Inflammatory macrophage treated with lipopolysaccharide for 4 hours (primary cell): ENCODE results near the gene UBE2QL1.

Experiments
- DNase-seq: peaks from one replicate; pipeline ENCODE4 v3.0.0-alpha.2; 2020

UBE2QL1 gene

GRCh38 chr5:6455571-6456200 lies 7.0 kb downstream of the UBE2QL1 start:
- DNase-seq = no peak

- no peak for DNase-seq
Observed at GRCh38 chr5:6456766-6457370, 8.2 kb downstream of the UBE2QL1 start.

GRCh38 chr5:6457592-6457991 lies 8.9 kb downstream of the UBE2QL1 start:
- no peak for DNase-seq

GRCh38 chr5:6458833-6459232 lies 10.2 kb downstream of the UBE2QL1 start:
- DNase-seq = no peak

GRCh38 chr5:6459896-6460295 lies 11.2 kb downstream of the UBE2QL1 start:
- no peak for DNase-seq

GRCh38 chr5:6461006-6461405 lies 12.3 kb downstream of the UBE2QL1 start:
- DNase-seq = no peak

- no peak for DNase-seq
Observed at GRCh38 chr5:6461793-6462650, 13.4 kb downstream of the UBE2QL1 start.

- no peak for DNase-seq
Observed at GRCh38 chr5:6462671-6463070, 14.0 kb downstream of the UBE2QL1 start.

GRCh38 chr5:6464441-6464840 lies 15.8 kb downstream of the UBE2QL1 start:
- no peak for DNase-seq

GRCh38 chr5:6465831-6466790 lies 17.5 kb downstream of the UBE2QL1 start:
- no peak for DNase-seq

GRCh38 chr5:6466975-6467567 lies 18.4 kb downstream of the UBE2QL1 start:
- DNase-seq = no peak

GRCh38 chr5:6467591-6467990 lies 18.9 kb downstream of the UBE2QL1 start:
- DNase-seq = no peak

GRCh38 chr5:6468104-6468503 lies 19.4 kb downstream of the UBE2QL1 start:
- no peak for DNase-seq

- DNase-seq = no peak
Observed at GRCh38 chr5:6468870-6469269, 20.2 kb downstream of the UBE2QL1 start.

- DNase-seq = no peak
Observed at GRCh38 chr5:6469836-6470235, 21.2 kb downstream of the UBE2QL1 start.

GRCh38 chr5:6470672-6471071 lies 22.0 kb downstream of the UBE2QL1 start:
- DNase-seq = no peak

GRCh38 chr5:6471252-6471651 lies 22.6 kb downstream of the UBE2QL1 start:
- no peak for DNase-seq

GRCh38 chr5:6472792-6473191 lies 24.1 kb downstream of the UBE2QL1 start:
- no peak for DNase-seq

- DNase-seq = no peak
Observed at GRCh38 chr5:6473284-6473683, 24.6 kb downstream of the UBE2QL1 start.

- no peak for DNase-seq
Observed at GRCh38 chr5:6475626-6476312, 27.1 kb downstream of the UBE2QL1 start.

GRCh38 chr5:6476313-6476661 lies 27.6 kb downstream of the UBE2QL1 start:
- no peak for DNase-seq

- DNase-seq = no peak
Observed at GRCh38 chr5:6478793-6479192, 30.1 kb downstream of the UBE2QL1 start.
